ENCODE results near the gene QSOX1. TPM values are rescaled to one million over a fixed set of nuclear protein-coding genes. Genes with fewer than 3 reads are reported as not detected.

QSOX1 gene
- total and polyA plus RNA-seq, 4 donors = 170 to 537 (median 256) TPM

- ATAC-seq (ENCODE audit: insufficient read depth, low FRiP score) = no peak
- no peak overlapping the region for H3K4me3 ChIP-seq
- H3K27ac ChIP-seq (ENCODE audit: low read depth in 1 of 2, low read length in 1 of 2) = no peak overlapping the region
- TF ChIP-seq CTCF (IDR thresholded peaks at IDR 0.05; ENCODE audit: control extremely low read depth, extremely low read depth) = no peak
- no peaks in the 10 kb centered on the region for H3K27me3 ChIP-seq (ENCODE audit: control insufficient read depth in 3 of 3, insufficient read depth in 3 of 3, low read length in 2 of 3)
- 95 to 96% methylated on average over 3 of the region's 3 CpGs for WGBS, 2 donors
- H3K9ac ChIP-seq (ENCODE audit: insufficient read depth in 1 of 2, low read length in 2 of 2) = no peak overlapping the region
- H3K36me3 ChIP-seq (ENCODE audit: control insufficient read depth in 4 of 4, insufficient read depth in 4 of 4, low read length in 4 of 4) = no peaks in the 10 kb centered on the region
- DNase-seq = no peak
- no peaks in the 10 kb centered on the region for H3K4me1 ChIP-seq (ENCODE audit: control insufficient read depth in 5 of 5, insufficient read depth in 5 of 5, low read length in 5 of 5)
- no peaks in the 10 kb centered on the region for H3K9me3 ChIP-seq (ENCODE audit: control insufficient read depth in 4 of 4, insufficient read depth in 3 of 4, low read length in 3 of 4)
Observed at GRCh38 chr1:180206581-180206980, 51.9 kb downstream of the QSOX1 start.

GRCh38 chr1:180208264-180208663, 53.6 kb downstream of the QSOX1 start:
- Histone ChIP-seq H3K9ac (ENCODE audit: insufficient read depth in 1 of 2, low read length in 2 of 2) (no peak overlapping the region), H3K27me3 (ENCODE audit: control insufficient read depth in 3 of 3, insufficient read depth in 3 of 3, low read length in 2 of 3) (no peaks in the 10 kb centered on the region), H3K27ac (ENCODE audit: low read depth in 1 of 2, low read length in 1 of 2) (no peak overlapping the region), H3K4me1 (ENCODE audit: control insufficient read depth in 5 of 5, insufficient read depth in 5 of 5, low read length in 5 of 5) (peaks cover 0 to 2% (median 0%) of the 10 kb centered on the region in 5 donors), H3K4me3 (no peak overlapping the region), H3K36me3 (ENCODE audit: control insufficient read depth in 4 of 4, insufficient read depth in 4 of 4, low read length in 4 of 4) (no peaks in the 10 kb centered on the region), H3K9me3 (ENCODE audit: control insufficient read depth in 4 of 4, insufficient read depth in 3 of 4, low read length in 3 of 4) (no peaks in the 10 kb centered on the region)
- DNase-seq (no peak), ATAC-seq (ENCODE audit: insufficient read depth, low FRiP score) (no peak)
- TF ChIP-seq CTCF (IDR thresholded peaks at IDR 0.05; ENCODE audit: control extremely low read depth, extremely low read depth) = no peak
- WGBS, 2 donors = 34 to 58% methylated on average over 4 of the region's 4 CpGs

- H3K36me3 ChIP-seq (ENCODE audit: control insufficient read depth in 4 of 4, insufficient read depth in 4 of 4, low read length in 4 of 4) = no peaks in the 10 kb centered on the region
- no peak for TF ChIP-seq CTCF (IDR thresholded peaks at IDR 0.05; ENCODE audit: control extremely low read depth, extremely low read depth)
- no peaks in the 10 kb centered on the region for H3K27me3 ChIP-seq (ENCODE audit: control insufficient read depth in 3 of 3, insufficient read depth in 3 of 3, low read length in 2 of 3)
- DNase-seq (no peak), ATAC-seq (ENCODE audit: insufficient read depth, low FRiP score) (no peak)
- H3K4me1 ChIP-seq (ENCODE audit: control insufficient read depth in 5 of 5, insufficient read depth in 5 of 5, low read length in 5 of 5) = peaks cover 0 to 11% (median 0%) of the 10 kb centered on the region in 5 donors
- no peak overlapping the region for H3K27ac ChIP-seq (ENCODE audit: low read depth in 1 of 2, low read length in 1 of 2)
- no peak overlapping the region for H3K4me3 ChIP-seq
- no peak overlapping the region for H3K9ac ChIP-seq (ENCODE audit: insufficient read depth in 1 of 2, low read length in 2 of 2)
- WGBS, 2 donors = 68 to 86% methylated on average over 4 of the region's 4 CpGs
- no peaks in the 10 kb centered on the region for H3K9me3 ChIP-seq (ENCODE audit: control insufficient read depth in 4 of 4, insufficient read depth in 3 of 4, low read length in 3 of 4)
Observed at GRCh38 chr1:180210008-180210620, 55.4 kb downstream of the QSOX1 start.

Data from lung (tissue), 12 donors.